Activated naive CD4-positive, alpha-beta T cell treated with anti-CD3 and anti-CD28 coated beads for 36 hours (primary cell): ENCODE data around the gene KPRP. TPM values are rescaled to one million over a fixed set of nuclear protein-coding genes. Genes with fewer than 3 reads are reported as not detected.

Experiments used
- CTCF ChIA-PET: fragments of 350-600 bp; sonication (Branson Sonifier 250); formaldehyde crosslinking; loops from one replicate; lab custom pipeline; 2021; ENCODE audit warnings: antibody characterized with exemption; lab: Charles Lee
- DNase-seq: peaks from one replicate; pipeline ENCODE4 v3.0.0-alpha.2; 2020
- H3K27ac Mint-ChIP-seq: one replicate; pipeline ENCODE4 v1.8.0; 2021; ENCODE audit warnings: mild to moderate bottlenecking, mixed read lengths
- H3K27me3 Mint-ChIP-seq: one replicate; pipeline ENCODE4 v1.8.0; 2021; ENCODE audit warnings: low read depth, mixed read lengths
- H3K36me3 Mint-ChIP-seq: one replicate; pipeline ENCODE4 v1.8.0; 2021; ENCODE audit warnings: low read depth, mixed read lengths
- H3K4me1 Mint-ChIP-seq: one replicate; pipeline ENCODE4 v1.8.0; 2021; ENCODE audit warnings: low read depth, mixed read lengths
- H3K4me3 Mint-ChIP-seq: one replicate; pipeline ENCODE4 v1.8.0; 2021; ENCODE audit warnings: mild to moderate bottlenecking, moderate library complexity, mixed read lengths
- H3K9me3 Mint-ChIP-seq: one replicate; pipeline ENCODE4 v1.8.0; 2021; ENCODE audit warnings: mixed read lengths
- intact Hi-C: fragments of 100-400 bp; cut with micrococcal nuclease; formaldehyde crosslinking; loops from one replicate; pipeline ENCODE4 v1.15.1; 2023
- total RNA-seq, 2 experiments: library from RNA; stranded (reverse); gene quantifications; one replicate each; pipeline ENCODE4 v1.2.3, GENCODE V29; 2021

KPRP gene, protein sequence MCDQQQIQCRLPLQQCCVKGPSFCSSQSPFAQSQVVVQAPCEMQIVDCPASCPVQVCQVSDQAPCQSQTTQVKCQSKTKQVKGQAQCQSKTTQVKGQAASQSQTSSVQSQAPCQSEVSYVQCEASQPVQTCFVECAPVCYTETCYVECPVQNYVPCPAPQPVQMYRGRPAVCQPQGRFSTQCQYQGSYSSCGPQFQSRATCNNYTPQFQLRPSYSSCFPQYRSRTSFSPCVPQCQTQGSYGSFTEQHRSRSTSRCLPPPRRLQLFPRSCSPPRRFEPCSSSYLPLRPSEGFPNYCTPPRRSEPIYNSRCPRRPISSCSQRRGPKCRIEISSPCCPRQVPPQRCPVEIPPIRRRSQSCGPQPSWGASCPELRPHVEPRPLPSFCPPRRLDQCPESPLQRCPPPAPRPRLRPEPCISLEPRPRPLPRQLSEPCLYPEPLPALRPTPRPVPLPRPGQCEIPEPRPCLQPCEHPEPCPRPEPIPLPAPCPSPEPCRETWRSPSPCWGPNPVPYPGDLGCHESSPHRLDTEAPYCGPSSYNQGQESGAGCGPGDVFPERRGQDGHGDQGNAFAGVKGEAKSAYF
- total RNA-seq: not detected

DNA sequence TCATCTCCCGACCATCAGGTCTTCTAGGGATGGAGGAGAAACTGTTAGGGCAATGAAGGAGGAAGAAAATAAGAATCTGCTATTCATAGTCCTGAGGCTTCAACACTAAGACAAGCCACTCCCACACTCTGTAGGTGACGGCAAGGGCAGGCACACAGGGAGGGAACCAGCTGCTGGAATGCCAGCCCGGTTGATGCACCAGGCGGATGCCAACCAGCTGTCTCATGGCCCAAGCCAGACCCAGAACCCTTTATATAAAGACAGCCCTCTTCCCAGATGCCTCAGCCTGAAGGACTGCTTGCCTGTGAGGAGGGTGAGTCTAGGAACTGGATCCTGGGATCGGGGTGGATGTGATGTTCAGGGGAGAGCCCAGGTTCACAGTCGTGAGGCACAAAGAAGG is at the start of gene KPRP:
KPRP (plus strand) TSS at position 279 of the 400 bp plus-strand sequence. CDS start 1,564 bp downstream, outside the sequence.
- Mint-ChIP-seq H3K9me3 (no peaks in the 10 kb centered on the region), H3K4me3 (no peak within 1 kb of the TSS), H3K27me3 (peaks cover 29% of the 10 kb centered on the region), H3K4me1 (no peaks in the 10 kb centered on the region), H3K36me3 (no peaks in the 10 kb centered on the region), H3K27ac (no peak within 1 kb of the TSS)
- CTCF ChIA-PET: no interaction called here
- no peak for DNase-seq
- intact Hi-C loops: no loop called here

GRCh38 chr1:152718238-152718637 is 39.6 kb upstream of the KPRP start:
- CTCF ChIA-PET: no interaction called here
- no peaks in the 10 kb centered on the region for H3K9me3 Mint-ChIP-seq
- DNase-seq: no peak
- H3K4me3 Mint-ChIP-seq: no peak overlapping the region
- peaks cover 11% of the 10 kb centered on the region for H3K27me3 Mint-ChIP-seq
- intact Hi-C loops: no loop called here
- H3K4me1 Mint-ChIP-seq: no peaks in the 10 kb centered on the region
- H3K36me3 Mint-ChIP-seq: no peaks in the 10 kb centered on the region
- H3K27ac Mint-ChIP-seq: no peak overlapping the region

- H3K4me1 Mint-ChIP-seq: no peaks in the 10 kb centered on the region
- intact Hi-C loops: no loop called here
- no peak overlapping the region for H3K27ac Mint-ChIP-seq
- H3K36me3 Mint-ChIP-seq: no peaks in the 10 kb centered on the region
- H3K9me3 Mint-ChIP-seq: no peaks in the 10 kb centered on the region
- H3K4me3 Mint-ChIP-seq: no peak overlapping the region
- peaks cover 7% of the 10 kb centered on the region for H3K27me3 Mint-ChIP-seq
- no peak for DNase-seq
- CTCF ChIA-PET: no interaction called here
Measured at GRCh38 chr1:152725261-152725660, 32.6 kb upstream of the KPRP start.

DNA sequence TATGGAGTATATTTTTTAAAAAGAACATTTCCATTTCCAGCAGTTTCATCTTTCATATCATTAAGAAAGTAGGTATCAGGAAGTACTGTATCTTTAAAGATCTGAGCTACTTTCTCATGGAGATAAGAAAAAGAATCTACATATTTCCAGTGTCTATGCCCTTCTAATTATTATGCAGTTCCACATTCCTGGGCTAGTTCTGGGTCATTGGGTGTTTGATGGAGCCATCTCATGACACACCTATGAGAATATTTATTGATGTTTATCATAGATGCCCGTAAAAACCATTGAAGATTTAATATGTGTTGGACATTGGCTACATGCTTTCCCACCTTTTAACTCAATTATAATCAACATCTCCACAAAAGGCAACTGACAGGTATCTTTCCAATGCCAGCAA is 28.8 kb upstream of the KPRP start:
- intact Hi-C loops: no loop called here
- DNase-seq: no peak

GRCh38 chr1:152735648-152736047 is 22.2 kb upstream of the KPRP start:
- Mint-ChIP-seq H3K4me3 (no peak overlapping the region), H3K9me3 (no peaks in the 10 kb centered on the region), H3K27me3 (peaks cover 15% of the 10 kb centered on the region), H3K27ac (no peak overlapping the region), H3K36me3 (no peaks in the 10 kb centered on the region), H3K4me1 (no peaks in the 10 kb centered on the region)
- CTCF ChIA-PET: no interaction called here
- intact Hi-C loops: no loop called here
- DNase-seq: no peak

More for the DNA sequence above, 28.8 kb upstream of the KPRP start:
- CTCF ChIA-PET: no interaction called here
- no peaks in the 10 kb centered on the region for H3K9me3 Mint-ChIP-seq
- no peaks in the 10 kb centered on the region for H3K36me3 Mint-ChIP-seq
- H3K4me1 Mint-ChIP-seq: no peaks in the 10 kb centered on the region
- H3K27ac Mint-ChIP-seq: no peak overlapping the region
- no peak overlapping the region for H3K4me3 Mint-ChIP-seq
- peaks cover 10% of the 10 kb centered on the region for H3K27me3 Mint-ChIP-seq

DNA sequence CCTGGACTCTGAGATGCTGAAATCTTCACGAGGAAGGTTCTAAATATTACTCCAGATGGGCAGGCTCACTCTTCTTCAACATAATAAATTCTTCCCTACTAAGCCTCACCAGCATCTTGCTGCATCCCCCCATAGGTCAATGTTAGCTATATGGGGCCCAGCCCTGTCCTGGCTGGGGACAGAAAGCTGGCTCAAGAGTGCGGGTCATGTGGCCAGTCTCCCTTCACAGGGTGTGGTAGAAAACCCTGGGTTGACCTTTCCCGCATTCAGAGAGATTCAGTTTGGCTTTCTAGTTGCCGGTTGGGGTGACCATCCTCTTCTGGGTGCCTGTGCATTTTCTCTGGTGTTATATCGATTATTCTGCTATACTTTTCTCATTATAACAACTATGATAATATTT is 19.8 kb upstream of the KPRP start:
- Mint-ChIP-seq H3K9me3 (no peaks in the 10 kb centered on the region), H3K4me1 (no peaks in the 10 kb centered on the region), H3K36me3 (no peaks in the 10 kb centered on the region), H3K27ac (no peak overlapping the region), H3K4me3 (no peak overlapping the region), H3K27me3 (peaks cover 19% of the 10 kb centered on the region)
- intact Hi-C loops: no loop called here
- DNase-seq: no peak
- CTCF ChIA-PET: no interaction called here

DNA sequence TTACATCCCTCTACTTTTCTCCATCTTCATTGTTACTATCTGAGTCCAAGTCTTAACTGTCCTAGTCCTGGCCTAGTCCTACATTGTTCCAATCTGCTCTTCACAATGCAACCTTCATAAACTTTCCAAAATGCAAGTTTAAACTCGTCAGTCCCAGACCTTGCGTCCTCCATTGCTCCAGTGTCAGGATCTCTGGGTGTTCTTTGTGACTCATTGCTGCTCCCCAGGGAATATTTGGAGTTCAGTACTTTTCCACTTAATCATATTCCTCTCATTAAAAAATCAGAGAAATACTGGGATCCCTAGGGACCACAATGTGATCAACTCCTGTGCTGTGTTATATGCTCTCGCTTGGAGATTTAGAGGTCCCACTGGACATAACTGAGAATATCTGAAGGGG is 18.0 kb upstream of the KPRP start:
- H3K9me3 Mint-ChIP-seq: no peaks in the 10 kb centered on the region
- peaks cover 22% of the 10 kb centered on the region for H3K27me3 Mint-ChIP-seq
- intact Hi-C loops: no loop called here
- no peaks in the 10 kb centered on the region for H3K36me3 Mint-ChIP-seq
- no peaks in the 10 kb centered on the region for H3K4me1 Mint-ChIP-seq
- DNase-seq: no peak
- H3K27ac Mint-ChIP-seq: no peak overlapping the region
- CTCF ChIA-PET: interaction anchor here (0.7 kb wide), 1 partner anchor 532 kb away, joined by 3 read pairs; no protein-coding TSS in a partner anchor
- no peak overlapping the region for H3K4me3 Mint-ChIP-seq

DNA sequence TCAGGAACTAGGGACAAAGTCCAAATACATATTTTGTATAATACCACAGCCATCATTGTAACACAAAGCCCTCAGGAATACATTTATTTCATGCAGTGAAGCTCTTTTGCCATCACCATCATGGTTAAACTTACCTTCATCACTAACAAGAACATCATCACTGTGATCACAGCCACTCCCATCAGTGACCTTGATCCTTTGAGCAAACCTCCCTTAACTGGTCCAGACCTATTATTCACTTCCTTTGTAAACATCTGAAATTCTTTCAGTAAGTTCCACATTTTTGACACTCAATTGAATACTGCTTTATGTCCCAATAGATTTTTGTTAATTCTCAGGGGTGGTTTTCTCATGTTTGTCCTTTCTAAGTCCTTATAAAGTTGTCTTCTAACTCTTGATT is 16.2 kb upstream of the KPRP start:
- Mint-ChIP-seq H3K27me3 (peaks cover 18% of the 10 kb centered on the region), H3K4me1 (no peaks in the 10 kb centered on the region), H3K27ac (no peak overlapping the region), H3K4me3 (no peak overlapping the region), H3K36me3 (no peaks in the 10 kb centered on the region), H3K9me3 (no peaks in the 10 kb centered on the region)
- CTCF ChIA-PET: interaction anchor here (0.6 kb wide), 1 partner anchor 210 kb away, joined by 3 read pairs; no protein-coding TSS in a partner anchor
- no peak for DNase-seq
- intact Hi-C loops: no loop called here

DNA sequence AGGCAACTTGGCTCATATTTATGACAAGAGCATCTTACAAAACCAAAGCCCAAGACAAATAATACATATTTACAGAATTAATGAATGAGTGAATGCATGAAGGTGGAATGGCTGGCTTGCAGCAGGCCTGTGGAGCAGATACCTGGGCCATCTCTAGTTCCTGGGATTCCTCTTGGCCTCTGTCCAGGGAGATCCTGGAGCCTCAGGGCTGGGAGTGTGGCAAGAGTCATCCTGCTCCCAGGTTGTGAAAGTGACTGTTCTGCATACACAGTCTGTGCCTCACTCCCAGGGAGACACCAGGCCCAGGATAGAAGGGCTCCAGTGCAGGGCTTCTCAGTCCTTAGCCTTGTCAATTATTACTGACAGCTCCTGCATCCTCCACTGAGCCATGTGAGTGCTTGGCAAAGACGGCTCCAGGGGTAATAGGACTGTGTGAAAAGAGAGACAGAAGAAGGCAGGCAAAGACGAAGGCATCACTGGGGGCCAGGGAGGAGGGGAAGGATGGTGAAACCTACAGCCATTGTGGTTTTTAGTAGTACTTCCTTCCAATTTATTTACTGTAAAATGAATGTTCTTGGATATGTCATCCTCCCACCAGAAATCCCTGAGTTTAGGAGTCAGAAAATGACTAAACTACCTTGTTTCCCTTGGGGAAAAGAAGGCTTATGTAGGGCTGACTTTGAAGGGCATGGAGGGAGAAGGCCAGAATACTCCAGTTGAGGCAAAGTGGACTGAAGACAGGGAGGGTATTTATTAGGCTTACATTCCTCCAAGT is 14.3 kb upstream of the KPRP start:
- no peak overlapping the region for H3K4me3 Mint-ChIP-seq
- intact Hi-C loops: no loop called here
- CTCF ChIA-PET: interaction anchor here (0.9 kb wide), 1 partner anchor 127 kb away, joined by 3 read pairs; no protein-coding TSS in a partner anchor
- no peaks in the 10 kb centered on the region for H3K4me1 Mint-ChIP-seq
- no peaks in the 10 kb centered on the region for H3K9me3 Mint-ChIP-seq
- peaks cover 20% of the 10 kb centered on the region for H3K27me3 Mint-ChIP-seq
- DNase-seq: no peak
- H3K36me3 Mint-ChIP-seq: no peaks in the 10 kb centered on the region
- H3K27ac Mint-ChIP-seq: no peak overlapping the region

GRCh38 chr1:152745289-152745704 is 12.5 kb upstream of the KPRP start:
- Mint-ChIP-seq H3K27me3 (peaks cover 20% of the 10 kb centered on the region), H3K4me1 (no peaks in the 10 kb centered on the region), H3K9me3 (no peaks in the 10 kb centered on the region), H3K36me3 (no peaks in the 10 kb centered on the region), H3K27ac (no peak overlapping the region), H3K4me3 (no peak overlapping the region)
- DNase-seq: no peak
- CTCF ChIA-PET: no interaction called here
- intact Hi-C loops: no loop called here

GRCh38 chr1:152745765-152746444 is 11.9 kb upstream of the KPRP start:
- Mint-ChIP-seq H3K4me3 (no peak overlapping the region), H3K9me3 (no peaks in the 10 kb centered on the region), H3K36me3 (no peaks in the 10 kb centered on the region), H3K4me1 (no peaks in the 10 kb centered on the region), H3K27ac (no peak overlapping the region), H3K27me3 (peaks cover 25% of the 10 kb centered on the region)
- DNase-seq: no peak
- intact Hi-C loops: no loop called here
- CTCF ChIA-PET: no interaction called here

DNA sequence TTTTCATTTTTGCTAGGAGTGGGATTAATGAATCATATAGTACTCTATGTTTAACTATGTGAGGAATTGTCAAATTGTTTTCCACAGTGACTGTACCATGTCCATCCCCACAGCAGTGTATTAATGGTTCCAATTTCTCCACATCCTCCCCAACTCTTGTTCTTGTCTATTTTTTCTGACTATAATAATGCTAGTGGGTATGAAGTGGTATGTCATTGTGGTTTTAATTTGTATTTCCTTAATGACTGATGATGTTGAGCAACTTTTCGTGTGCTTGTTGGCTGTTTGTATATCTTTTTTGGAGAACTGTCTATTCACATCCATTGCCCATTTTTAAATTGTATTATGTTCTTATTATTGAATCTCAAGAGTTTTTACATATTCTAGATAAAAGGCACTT is 10.0 kb upstream of the KPRP start:
- intact Hi-C loops: no loop called here
- Mint-ChIP-seq H3K27me3 (peaks cover 18% of the 10 kb centered on the region), H3K4me1 (no peaks in the 10 kb centered on the region), H3K9me3 (no peaks in the 10 kb centered on the region), H3K27ac (no peak overlapping the region), H3K36me3 (no peaks in the 10 kb centered on the region), H3K4me3 (no peak overlapping the region)
- DNase-seq: no peak
- CTCF ChIA-PET: no interaction called here
